Neural cell (in vitro differentiated cells): ENCODE data around the gene GMPR2. TPM values are rescaled to one million over a fixed set of nuclear protein-coding genes. Genes with fewer than 3 reads are reported as not detected.

Experiments used
- H2AFZ ChIP-seq: fragments of 200-600, 300-800 bp; sonication (generic), shearing (Covaris generic); 2 replicates; pipeline ENCODE4 v1.6.0; 2014; ENCODE audit warnings: low read depth, mild to moderate bottlenecking, antibody characterized with exemption, low read length, moderate library complexity
- H3F3A ChIP-seq: fragments of 200-600 bp; shearing (Covaris generic); 2 replicates; pipeline ENCODE4 v1.6.1; 2016; ENCODE audit warnings: mild to moderate bottlenecking, moderate library complexity, mixed read lengths, antibody characterized with exemption, low read length; ENCODE audit not compliant: insufficient read depth, poor library complexity, severe bottlenecking
- H3K27ac ChIP-seq: fragments of 200-600, 300-800 bp; sonication (generic), shearing (Covaris generic); 2 replicates; pipeline ENCODE4 v1.5.1; 2014; ENCODE audit warnings: mild to moderate bottlenecking, low read length, moderate library complexity
- H3K27me3 ChIP-seq: fragments of 300-800, 200-600 bp; sonication (generic), shearing (Covaris generic); 2 replicates; pipeline ENCODE4 v1.6.0; 2014; ENCODE audit warnings: mild to moderate bottlenecking, low read depth, low read length, moderate library complexity; ENCODE audit not compliant: insufficient read depth
- H3K36me3 ChIP-seq: fragments of 300-800, 200-600 bp; sonication (generic), shearing (Covaris generic); 2 replicates; pipeline ENCODE4 v1.5.1; 2014; ENCODE audit warnings: mild to moderate bottlenecking, antibody characterized with exemption, low read length, moderate library complexity; ENCODE audit not compliant: insufficient read depth
- H3K4me2 ChIP-seq: fragments of 300-800, 200-600 bp; sonication (generic), shearing (Covaris generic); 2 replicates; pipeline ENCODE4 v1.6.0; 2014; ENCODE audit warnings: mild to moderate bottlenecking, low read length
- H3K4me3 ChIP-seq: fragments of 300-800, 200-600 bp; sonication (generic), shearing (Covaris generic); 2 replicates; pipeline ENCODE4 v1.5.1; 2014; ENCODE audit warnings: mild to moderate bottlenecking, low read length, moderate library complexity
- H3K79me2 ChIP-seq: fragments of 200-600 bp; shearing (Covaris generic); replicated peaks from 2 replicates; pipeline ENCODE4 v1.6.0; 2014; ENCODE audit warnings: mild to moderate bottlenecking, low read length, moderate library complexity; ENCODE audit not compliant: insufficient read depth
- H3K9ac ChIP-seq: fragments of 300-800, 200-600 bp; sonication (generic), shearing (Covaris generic); 2 replicates; pipeline ENCODE4 v1.6.1; 2016; ENCODE audit warnings: mild to moderate bottlenecking, low read length, mixed read lengths
- H3K9me2 ChIP-seq: fragments of 200-600 bp; shearing (Covaris generic); 2 replicates; pipeline ENCODE4 v1.6.1; 2016; ENCODE audit warnings: mild to moderate bottlenecking, low read length, mixed read lengths; ENCODE audit not compliant: insufficient read depth
- H3K9me3 ChIP-seq: fragments of 200-600, 300-800 bp; sonication (generic), shearing (Covaris generic); 2 replicates; pipeline ENCODE4 v1.6.1; 2016; ENCODE audit warnings: mild to moderate bottlenecking, mixed run types, low read length, moderate library complexity, mixed read lengths
- H4K20me1 ChIP-seq: fragments of 200-600 bp; shearing (Covaris generic); 2 replicates; pipeline ENCODE4 v1.6.1; 2016; ENCODE audit warnings: mild to moderate bottlenecking, mixed run types; ENCODE audit not compliant: insufficient read depth
- EP300 ChIP-seq: fragments of 450-650 bp; conservative IDR thresholded peaks from 2 replicates; pipeline ENCODE4 v1.6.1; 2014; ENCODE audit warnings: antibody characterized with exemption, mild to moderate bottlenecking, moderate library complexity; ENCODE audit not compliant: poor library complexity, severe bottlenecking
- EZH2 ChIP-seq: fragments of 200-600, 300-800 bp; shearing (Covaris generic), sonication (generic); IDR thresholded peaks from 2 replicates; pipeline ENCODE4 v1.6.1; 2014; ENCODE audit warnings: antibody characterized with exemption, low read length, borderline replicate concordance, mild to moderate bottlenecking; ENCODE audit not compliant: insufficient read depth, poor library complexity, severe bottlenecking
- MXI1 ChIP-seq: fragments of 450-650 bp; conservative IDR thresholded peaks from 2 replicates; pipeline ENCODE4 v1.6.1; 2014; ENCODE audit warnings: antibody characterized with exemption, mild to moderate bottlenecking; ENCODE audit not compliant: poor library complexity, severe bottlenecking
- POLR2AphosphoS5 ChIP-seq: IDR thresholded peaks from 2 replicates; pipeline ENCODE4 v1.6.1; 2012
- RAD21 ChIP-seq: fragments of 450-650 bp; conservative IDR thresholded peaks from 2 replicates; pipeline ENCODE4 v1.6.1; 2014; ENCODE audit warnings: antibody characterized with exemption, mild to moderate bottlenecking, moderate library complexity
- SMC3 ChIP-seq: fragments of 450-650 bp; conservative IDR thresholded peaks from 2 replicates; pipeline ENCODE4 v1.6.1; 2014; ENCODE audit warnings: antibody characterized with exemption, mild to moderate bottlenecking, moderate library complexity; ENCODE audit not compliant: poor library complexity
- TAF1 ChIP-seq: IDR thresholded peaks from 2 replicates; pipeline ENCODE4 v1.6.1; 2012; ENCODE audit warnings: low read depth
- polyA plus RNA-seq: library from polyadenylated mRNA; depleted of rRNA; stranded (reverse); fragments of >200 nt; gene quantifications from 2 replicates; pipeline ENCODE4 v1.2.3, GENCODE V29; 2014
- TF ChIP-seq, protein P1 (sequence below): IDR thresholded peaks from 2 replicates; pipeline ENCODE4 v1.6.1; 2012; ENCODE audit warnings: borderline replicate concordance

The GMPR2 gene
- polyA plus RNA-seq, 1 donor from 2014 or later = 132 TPM

DNA sequence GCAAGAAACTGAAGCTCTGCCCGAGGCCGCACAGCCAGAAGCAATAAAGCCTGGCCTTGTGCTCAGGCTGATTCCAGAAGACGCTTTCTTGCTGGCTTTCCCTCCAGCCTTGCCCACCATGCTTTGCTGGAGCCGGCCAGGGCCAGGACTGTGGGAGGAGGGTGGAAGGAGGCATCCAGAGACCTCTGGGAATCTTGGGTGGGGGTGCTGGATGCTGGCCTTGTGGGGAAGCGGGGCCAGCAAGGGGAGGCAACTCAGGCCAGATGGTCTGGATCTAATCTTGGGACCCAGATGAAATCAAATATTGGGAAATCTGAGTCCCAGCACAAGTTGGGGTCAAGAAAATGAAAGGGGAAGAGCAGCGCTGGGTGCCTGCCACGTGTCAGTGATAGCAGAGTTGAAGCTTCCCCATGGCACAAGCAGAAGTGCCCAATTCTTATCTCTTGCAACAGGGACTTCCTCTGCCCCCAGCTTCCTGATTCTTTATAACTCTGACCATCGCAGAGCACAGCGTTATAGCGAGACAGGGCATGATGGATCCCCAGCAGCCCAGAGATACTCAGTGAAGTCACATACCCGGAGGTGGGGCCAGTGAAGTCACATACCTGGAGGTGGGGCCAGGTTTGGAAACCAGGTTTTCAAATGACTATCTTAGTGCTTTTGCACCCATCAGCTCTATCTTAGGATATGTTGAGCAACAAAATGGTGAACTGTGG is 45.0 kb downstream of the GMPR2 start:
- Histone ChIP-seq H3K9me2 (no peaks in the 10 kb centered on the region), H3K79me2 (no peaks in the 10 kb centered on the region), H3K4me3 (no peak overlapping the region), H4K20me1 (no peaks in the 10 kb centered on the region), H3K9me3 (no peaks in the 10 kb centered on the region), H3F3A (no peaks in the 10 kb centered on the region), H3K9ac (no peak overlapping the region), H2AFZ (no peak overlapping the region), H3K27me3 (no peaks in the 10 kb centered on the region), H3K4me2 (no peak overlapping the region), H3K27ac (no peak overlapping the region), H3K36me3 (no peaks in the 10 kb centered on the region)
- TF ChIP-seq SMC3 (no peak), POLR2AphosphoS5 (no peak), RAD21 (no peak), EP300 (no peak), EZH2 (no peak), TAF1 (no peak), MXI1 (no peak)
- TF ChIP-seq, protein P1, sequence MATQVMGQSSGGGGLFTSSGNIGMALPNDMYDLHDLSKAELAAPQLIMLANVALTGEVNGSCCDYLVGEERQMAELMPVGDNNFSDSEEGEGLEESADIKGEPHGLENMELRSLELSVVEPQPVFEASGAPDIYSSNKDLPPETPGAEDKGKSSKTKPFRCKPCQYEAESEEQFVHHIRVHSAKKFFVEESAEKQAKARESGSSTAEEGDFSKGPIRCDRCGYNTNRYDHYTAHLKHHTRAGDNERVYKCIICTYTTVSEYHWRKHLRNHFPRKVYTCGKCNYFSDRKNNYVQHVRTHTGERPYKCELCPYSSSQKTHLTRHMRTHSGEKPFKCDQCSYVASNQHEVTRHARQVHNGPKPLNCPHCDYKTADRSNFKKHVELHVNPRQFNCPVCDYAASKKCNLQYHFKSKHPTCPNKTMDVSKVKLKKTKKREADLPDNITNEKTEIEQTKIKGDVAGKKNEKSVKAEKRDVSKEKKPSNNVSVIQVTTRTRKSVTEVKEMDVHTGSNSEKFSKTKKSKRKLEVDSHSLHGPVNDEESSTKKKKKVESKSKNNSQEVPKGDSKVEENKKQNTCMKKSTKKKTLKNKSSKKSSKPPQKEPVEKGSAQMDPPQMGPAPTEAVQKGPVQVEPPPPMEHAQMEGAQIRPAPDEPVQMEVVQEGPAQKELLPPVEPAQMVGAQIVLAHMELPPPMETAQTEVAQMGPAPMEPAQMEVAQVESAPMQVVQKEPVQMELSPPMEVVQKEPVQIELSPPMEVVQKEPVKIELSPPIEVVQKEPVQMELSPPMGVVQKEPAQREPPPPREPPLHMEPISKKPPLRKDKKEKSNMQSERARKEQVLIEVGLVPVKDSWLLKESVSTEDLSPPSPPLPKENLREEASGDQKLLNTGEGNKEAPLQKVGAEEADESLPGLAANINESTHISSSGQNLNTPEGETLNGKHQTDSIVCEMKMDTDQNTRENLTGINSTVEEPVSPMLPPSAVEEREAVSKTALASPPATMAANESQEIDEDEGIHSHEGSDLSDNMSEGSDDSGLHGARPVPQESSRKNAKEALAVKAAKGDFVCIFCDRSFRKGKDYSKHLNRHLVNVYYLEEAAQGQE = no peak

DNA sequence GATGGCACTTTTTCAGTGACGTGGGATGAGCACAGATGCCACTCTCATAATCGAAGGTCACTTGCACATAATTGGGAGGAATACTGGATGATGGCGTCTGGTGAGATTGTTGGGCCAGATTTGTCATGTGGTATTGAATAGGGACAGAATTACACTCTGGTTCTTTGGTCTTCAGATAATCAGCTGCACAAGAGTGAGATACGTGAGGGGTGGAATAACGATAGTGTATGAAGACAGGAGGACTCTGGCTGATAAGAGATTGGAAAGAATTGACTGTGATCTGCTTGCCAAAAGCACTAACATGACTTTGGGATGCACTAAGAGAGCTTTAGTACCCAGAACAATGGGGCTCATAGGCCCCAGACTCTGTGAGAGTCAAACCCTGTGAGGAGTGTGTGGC is 45.7 kb downstream of the GMPR2 start:
- Histone ChIP-seq H3K9me3 (no peaks in the 10 kb centered on the region), H3F3A (no peaks in the 10 kb centered on the region), H3K9me2 (no peaks in the 10 kb centered on the region), H3K9ac (no peak overlapping the region), H4K20me1 (no peaks in the 10 kb centered on the region), H3K4me2 (no peak overlapping the region), H2AFZ (no peak overlapping the region), H3K27me3 (no peaks in the 10 kb centered on the region), H3K79me2 (no peaks in the 10 kb centered on the region), H3K4me3 (no peak overlapping the region), H3K27ac (no peak overlapping the region), H3K36me3 (no peaks in the 10 kb centered on the region)
- TF ChIP-seq RAD21 (no peak), MXI1 (no peak), POLR2AphosphoS5 (no peak), EZH2 (no peak), TAF1 (no peak), SMC3 (no peak)
